Stimulated activated CD4-positive, alpha-beta T cell treated with anti-CD3 and anti-CD28 coated beads, TNF-alpha, amount 100 ng/mL, for 48 hours (primary cell): ENCODE results near the gene TAF7.
A peak's percentile ranks its signal among the peaks of the same experiment; 100 is the strongest.
"Not testable (repeated sequence)": the region's sequence is repeated elsewhere in the genome, so short reads cannot be mapped to it uniquely, and the experiment has no call there.

Source experiments
- DNase-seq, 3 donors: peaks; one replicate each; pipeline ENCODE4 v3.0.0-alpha.2; 2020; ENCODE audit warnings: low read depth in 3 of 3

TAF7 gene

GRCh38 chr5:141338538-141339306 is 18.1 kb upstream of the TAF7 start, which contains the start of gene PCDHGA2:
PCDHGA2 (plus strand) TSS chr5:141338760.
- no peak for DNase-seq

GRCh38 chr5:141332571-141332970 is 12.0 kb upstream of the TAF7 start:
- not testable (repeated sequence) for DNase-seq

DNA sequence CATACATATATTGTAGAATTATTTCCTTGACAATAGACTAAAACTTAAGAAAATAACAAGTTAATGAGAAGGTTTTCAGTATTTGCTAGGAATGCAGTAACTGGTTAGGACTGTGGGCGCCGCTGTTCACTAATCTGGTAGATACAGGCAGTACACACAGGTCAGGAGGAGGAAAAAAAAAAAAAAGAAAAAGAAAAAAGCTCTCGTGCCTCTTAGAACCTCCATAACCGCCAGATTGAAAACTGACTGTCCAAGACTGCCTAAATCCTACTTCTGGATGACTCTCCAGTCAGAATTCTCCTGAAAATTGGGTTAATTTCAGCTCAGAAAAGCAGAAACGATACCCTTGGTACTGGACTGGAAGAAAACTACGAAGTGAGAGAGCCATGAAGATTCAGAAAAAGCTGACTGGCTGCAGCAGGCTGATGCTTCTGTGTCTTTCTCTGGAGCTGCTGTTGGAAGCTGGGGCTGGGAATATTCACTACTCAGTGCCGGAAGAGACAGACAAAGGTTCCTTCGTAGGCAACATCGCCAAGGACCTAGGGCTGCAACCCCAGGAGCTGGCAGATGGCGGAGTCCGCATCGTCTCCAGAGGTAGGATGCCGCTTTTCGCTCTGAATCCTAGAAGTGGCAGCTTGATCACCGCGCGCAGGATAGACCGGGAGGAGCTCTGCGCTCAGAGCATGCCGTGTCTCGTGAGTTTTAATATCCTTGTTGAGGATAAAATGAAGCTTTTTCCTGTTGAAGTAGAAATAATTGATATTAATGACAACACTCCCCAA is 9.9 kb upstream of the TAF7 start, which contains the start of gene PCDHGA1:
Gene PCDHGA1 (plus strand): TSS at position 216 of the 782 bp plus-strand sequence.
- DNase-seq, result no peak

DNA sequence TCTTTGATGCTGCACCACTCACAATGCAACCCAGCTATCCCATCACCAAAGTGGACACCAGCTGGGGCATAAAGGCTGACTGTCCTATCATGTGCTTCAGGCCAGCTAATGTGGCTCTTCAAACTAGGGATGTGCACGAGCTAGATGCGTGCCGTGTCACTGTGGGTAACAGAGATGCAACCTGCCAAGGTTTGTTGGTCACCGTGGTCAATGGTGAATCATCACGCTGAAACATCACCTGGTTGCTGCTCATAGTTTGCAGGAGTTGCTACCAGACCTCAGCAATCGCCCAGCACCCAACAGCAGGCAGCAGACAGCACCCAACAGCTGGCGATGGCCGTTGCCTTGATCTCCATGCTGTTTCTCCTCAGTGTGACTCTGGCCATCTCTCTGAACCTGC is 7.6 kb upstream of the TAF7 start:
- no peak for DNase-seq

DNA sequence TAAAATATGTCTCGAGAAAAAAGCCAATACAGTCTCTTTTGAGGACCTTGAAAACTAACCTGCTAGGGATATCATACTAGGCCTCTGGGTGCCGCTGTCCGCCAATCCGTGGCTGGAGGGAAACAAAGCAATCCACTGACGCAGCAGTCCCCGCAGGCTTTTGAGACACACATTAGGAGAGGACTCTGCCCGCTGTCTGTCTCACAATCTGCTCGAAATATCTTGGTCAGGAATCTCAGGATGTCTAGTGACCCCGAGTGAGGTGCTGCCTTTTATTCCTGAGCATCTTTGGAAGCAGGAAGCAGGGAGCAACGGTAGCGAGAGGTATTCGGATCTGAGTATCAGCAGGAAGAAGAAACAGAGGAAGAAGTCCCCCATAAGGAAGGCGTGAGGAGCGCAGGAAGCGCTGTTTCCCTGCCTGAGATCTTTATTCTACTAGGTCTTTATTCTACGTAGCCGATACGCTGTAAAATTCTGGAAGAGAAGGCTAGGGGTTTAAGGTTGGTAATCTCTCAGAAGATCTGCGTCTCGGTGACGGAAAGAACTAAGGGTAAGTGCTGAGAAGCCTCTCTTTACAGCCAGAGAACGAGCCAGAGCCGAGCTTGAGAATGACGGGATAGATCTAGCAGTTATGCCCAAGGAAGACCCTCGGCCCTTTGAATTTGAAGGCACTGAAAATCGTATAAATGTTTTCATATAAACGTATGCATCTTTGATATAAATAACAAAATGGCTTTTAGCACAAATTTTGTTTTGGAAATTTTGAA is 5.7 kb upstream of the TAF7 start:
- DNase-seq, result peak; percentile 36 to 43 (median 42)

GRCh38 chr5:141322261-141322660 is 1.7 kb upstream of the TAF7 start:
- no peak for DNase-seq

DNA sequence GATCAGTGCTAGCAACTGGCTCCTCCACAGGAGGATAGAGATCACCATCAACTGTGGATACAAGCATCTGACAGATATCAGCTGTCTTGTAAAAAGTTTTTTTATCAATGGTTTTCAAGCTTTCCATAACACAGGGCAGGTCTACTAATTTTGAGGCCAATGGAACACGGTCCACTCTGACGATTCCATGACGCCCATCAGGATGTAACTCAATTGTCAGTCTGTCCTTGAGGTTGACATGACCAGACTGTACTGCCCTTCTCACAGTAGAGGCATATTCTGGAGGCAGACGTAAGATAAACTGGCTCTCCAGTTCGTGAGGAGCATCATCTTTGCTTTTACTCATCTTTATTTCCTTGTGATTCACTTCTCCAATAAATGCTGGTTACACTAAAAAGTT is 885 bp downstream of the TAF7 start:
- no peak for DNase-seq

- DNase-seq, result no peak
Observed at GRCh38 chr5:141319202-141319601, 1.4 kb downstream of the TAF7 start.

DNA sequence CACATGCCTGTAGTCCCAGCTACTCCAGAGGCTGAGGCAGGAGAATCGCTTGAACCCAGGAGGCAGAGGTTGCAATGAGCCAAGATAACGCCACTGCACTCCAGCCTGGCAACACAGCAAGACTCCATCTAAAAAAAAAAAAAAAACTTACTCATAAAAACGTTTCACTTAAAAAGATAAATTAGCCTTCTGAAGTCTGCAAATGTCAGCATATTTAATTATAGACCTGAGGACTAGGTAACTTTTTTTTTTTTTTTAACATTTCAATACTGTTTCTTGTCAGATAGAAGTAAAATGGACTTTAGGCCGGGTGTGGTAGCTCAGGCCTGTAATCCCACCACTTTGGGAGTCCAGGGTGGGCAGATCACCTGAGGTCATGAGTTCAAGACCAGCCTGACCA is 3.6 kb downstream of the TAF7 start:
- not testable (repeated sequence) for DNase-seq

- DNase-seq, result no peak
Observed at GRCh38 chr5:141313711-141314110, 6.9 kb downstream of the TAF7 start.

GRCh38 chr5:141306630-141307029 is 14.0 kb downstream of the TAF7 start:
- no peak for DNase-seq

DNA sequence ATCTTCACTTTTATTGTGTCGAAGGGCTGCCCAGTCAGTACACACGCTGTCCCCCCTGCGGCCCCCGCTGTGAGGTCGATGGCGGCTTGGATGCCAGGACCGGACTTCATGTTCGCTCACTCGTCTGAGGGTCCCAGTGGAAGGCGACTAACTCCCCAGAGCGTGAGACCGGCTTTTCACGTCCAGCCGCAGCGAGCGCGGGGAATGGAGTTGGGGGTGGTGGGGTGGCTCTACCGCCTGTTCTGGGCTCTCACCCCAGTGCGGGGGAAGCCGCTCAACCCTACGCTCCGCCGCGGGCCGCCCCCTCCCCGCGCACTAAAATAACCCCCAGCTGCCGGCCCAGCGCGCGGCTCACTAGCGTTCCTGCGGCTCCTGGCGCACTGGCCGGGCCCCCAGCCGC is 16.8 kb downstream of the TAF7 start, which contains the start of gene SLC25A2:
Gene SLC25A2 (minus strand): TSS at position 294 of the 400 bp plus-strand sequence. CDS start 184 bp downstream, at position 110.
- no peak for DNase-seq

DNA sequence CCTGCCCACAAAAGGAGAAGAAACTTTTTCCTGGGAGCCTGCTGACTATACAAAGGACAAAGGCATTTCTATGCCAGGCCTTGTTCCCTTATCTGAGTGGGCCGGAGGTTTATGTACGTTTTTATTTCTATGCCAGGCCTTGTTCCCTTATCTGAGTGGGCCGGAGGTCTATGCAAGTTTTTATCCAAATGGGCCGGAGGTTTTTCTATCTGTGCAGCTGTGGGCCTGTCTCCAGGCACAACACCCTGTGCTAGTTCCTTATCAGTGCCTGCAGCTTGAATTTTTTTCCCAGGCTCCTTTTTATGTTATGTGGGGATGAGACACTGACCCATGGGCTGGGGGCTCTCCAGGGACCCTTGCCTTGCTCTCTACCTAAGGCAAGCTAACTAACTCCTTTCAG is 22.2 kb downstream of the TAF7 start:
- no peak for DNase-seq

DNA sequence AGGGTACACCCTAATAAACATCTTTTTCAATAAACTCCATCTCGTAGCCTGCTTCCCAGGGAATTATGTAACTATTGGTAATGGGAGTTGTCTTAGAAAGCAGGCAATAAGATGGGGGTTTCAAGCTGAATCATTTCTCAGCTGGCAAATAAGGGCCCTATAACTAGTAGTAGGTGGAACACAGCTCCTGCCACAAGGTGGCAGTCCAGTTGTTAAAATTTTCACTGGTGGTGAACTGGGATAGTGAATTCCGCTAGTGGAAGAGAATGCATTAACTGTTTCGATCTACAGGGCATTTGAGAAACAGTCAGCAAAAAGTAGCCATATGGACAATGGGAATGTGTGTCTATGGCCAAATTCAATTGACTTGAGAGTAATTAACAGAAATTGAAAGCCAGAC is 47.7 kb downstream of the TAF7 start:
- DNase-seq, result no peak

- DNase-seq, result no peak
Observed at GRCh38 chr5:141269195-141269594, 51.4 kb downstream of the TAF7 start.
